Panc1 (cell line): Measurements from ENCODE around the gene INPPL1. TPM values are rescaled to one million over a fixed set of nuclear protein-coding genes. Genes with fewer than 3 reads are reported as not detected.

Experiments used
- ATAC-seq: fragments of 200-7000 bp; cut with Tn5 transposase; 2 replicates; pipeline ENCODE4 v1.9.1; 2020; ENCODE audit warnings: mild to moderate bottlenecking, moderate library complexity
- BruUV-seq: library from RNA; stranded (reverse); fragments of 400-500 nt; replicated peaks from 2 replicates; lab custom pipeline; 2021; lab: Mats Ljungman, UMichigan
- CTCF ChIA-PET: fragments of 300-600 bp; sonication (Branson Sonifier 250); formaldehyde crosslinking; loops from one replicate; lab custom pipeline; 2022; ENCODE audit warnings: antibody characterized with exemption; lab: Charles Lee
- POLR2A ChIA-PET: fragments of 300-600 bp; sonication (Branson Sonifier 250); formaldehyde crosslinking; loops from one replicate; lab custom pipeline; 2022; ENCODE audit warnings: antibody characterized with exemption; lab: Charles Lee
- DNase-seq: peaks from one replicate; pipeline ENCODE4 v3.0.0-alpha.2; 2010; ENCODE audit warnings: low read depth, low spot score
- H3K27ac ChIP-seq: 2 replicates; pipeline ENCODE4 v1.5.1; 2011; ENCODE audit warnings: mild to moderate bottlenecking, low read length, inconsistent platforms
- H3K27me3 ChIP-seq: fragments of 200-500 bp; sonication (Bioruptor generic); 2 replicates; pipeline ENCODE4 v1.6.0; 2014; ENCODE audit warnings: low read length, inconsistent platforms; ENCODE audit not compliant: control insufficient read depth, insufficient read depth
- H3K36me3 ChIP-seq: fragments of 200-500 bp; sonication (Bioruptor generic); 2 replicates; pipeline ENCODE4 v1.5.1; 2014; ENCODE audit warnings: inconsistent platforms, mild to moderate bottlenecking, low read length, moderate library complexity; ENCODE audit not compliant: control insufficient read depth, insufficient read depth
- H3K4me1 ChIP-seq: 2 replicates; pipeline ENCODE4 v1.5.1; 2011; ENCODE audit warnings: inconsistent platforms, mild to moderate bottlenecking, low read length, moderate library complexity; ENCODE audit not compliant: control insufficient read depth, insufficient read depth
- H3K4me3 ChIP-seq, 2 experiments: 2 replicates each; pipeline ENCODE4 v1.5.1; 2011 to 2012; ENCODE audit warnings: low read depth in 2 of 2, low read length in 2 of 2, mild to moderate bottlenecking in 2 of 2, inconsistent platforms in 1 of 2, moderate library complexity in 1 of 2
- H3K9me3 ChIP-seq: fragments of 200-500 bp; sonication (Bioruptor generic); 2 replicates; pipeline ENCODE4 v1.5.1; 2014; ENCODE audit warnings: low read depth, mild to moderate bottlenecking, inconsistent platforms, low read length, moderate library complexity; ENCODE audit not compliant: control insufficient read depth, insufficient read depth
- CTCF ChIP-seq: fragments of 450-650 bp; IDR thresholded peaks from 2 replicates; pipeline ENCODE4 v1.5.1; 2017; ENCODE audit warnings: mild to moderate bottlenecking
- POLR2AphosphoS5 ChIP-seq: IDR thresholded peaks from 2 replicates; pipeline ENCODE4 v1.6.1; 2012; ENCODE audit warnings: mild to moderate bottlenecking, low read depth, low read length, moderate library complexity
- REST ChIP-seq, 2 experiments: IDR thresholded peaks; 2 replicates each; pipeline ENCODE4 v1.6.1; 2011 to 2012; ENCODE audit warnings: low read depth in 2 of 2, control low read depth in 1 of 2, low read length in 1 of 2, mild to moderate bottlenecking in 1 of 2, moderate library complexity in 1 of 2; ENCODE audit not compliant: insufficient read depth in 1 of 2
- SIN3A ChIP-seq: IDR thresholded peaks from 2 replicates; pipeline ENCODE4 v1.6.1; 2012; ENCODE audit warnings: low read depth, mild to moderate bottlenecking, low read length, moderate library complexity, borderline replicate concordance; ENCODE audit not compliant: insufficient read depth
- TCF7L2 ChIP-seq: IDR thresholded peaks from 2 replicates; pipeline ENCODE4 v1.6.1; 2011; ENCODE audit warnings: mild to moderate bottlenecking, low read depth, low read length, inconsistent platforms
- in situ Hi-C: cut with HindIII; loops from 2 replicates; pipeline ENCODE4 v1.10.0; 2016; ENCODE audit warnings: low sequenced_read_pairs, low pct_unique_long_range_greater_than_20kb
- intact Hi-C: fragments of 100-400 bp; cut with micrococcal nuclease; formaldehyde crosslinking; loops from one replicate; pipeline ENCODE4 v1.10.0; 2022; ENCODE audit not compliant: unreplicated experiment
- total RNA-seq: library from RNA; stranded (reverse); gene quantifications from one replicate; pipeline ENCODE4 v1.2.1, GENCODE V29; 2021; ENCODE audit not compliant: unreplicated experiment

The INPPL1 gene
- total RNA-seq, 1 experiment from 2014 or later: 298 TPM

- DNase-seq: no peak
- CTCF ChIA-PET: no interaction called here
- no peak overlapping the region for H3K4me3 ChIP-seq
- in situ Hi-C loops: no loop called here
- ATAC-seq: no peak
- intact Hi-C loops: no loop called here
- H3K27me3 ChIP-seq: peaks cover 11% of the 10 kb centered on the region
- POLR2A ChIA-PET: no interaction called here
- H3K4me1 ChIP-seq: no peaks in the 10 kb centered on the region
- no peak overlapping the region for H3K27ac ChIP-seq
- BruUV-seq: no TSS peak
- no peak for TF ChIP-seq CTCF
- no peak for TF ChIP-seq REST (IDR thresholded peaks at IDR 0.05; ENCODE audit: insufficient read depth in 1 of 2, low read depth in 2 of 2, low read length in 1 of 2)
- TF ChIP-seq TCF7L2: no peak
- TF ChIP-seq POLR2AphosphoS5: no peak
- no peak for TF ChIP-seq SIN3A
- no peaks in the 10 kb centered on the region for H3K9me3 ChIP-seq
- H3K36me3 ChIP-seq: no peaks in the 10 kb centered on the region
Measured at GRCh38 chr11:72253392-72253791, 28.8 kb downstream of the INPPL1 start.

- no peaks in the 10 kb centered on the region for H3K9me3 ChIP-seq
- H3K4me1 ChIP-seq: no peaks in the 10 kb centered on the region
- H3K27me3 ChIP-seq: peaks cover 11% of the 10 kb centered on the region
- in situ Hi-C loops: no loop called here
- H3K36me3 ChIP-seq: no peaks in the 10 kb centered on the region
- BruUV-seq: no TSS peak
- ChIA-PET POLR2A (no interaction called here), CTCF (no interaction called here)
- no peak for ATAC-seq
- TF ChIP-seq POLR2AphosphoS5: no peak
- no peak for TF ChIP-seq REST (IDR thresholded peaks at IDR 0.05; ENCODE audit: insufficient read depth in 1 of 2, low read depth in 2 of 2, low read length in 1 of 2)
- TF ChIP-seq SIN3A: no peak
- TF ChIP-seq CTCF: no peak
- TF ChIP-seq TCF7L2: no peak
- H3K4me3 ChIP-seq: no peak overlapping the region
- no peak overlapping the region for H3K27ac ChIP-seq
- intact Hi-C loops: no loop called here
- DNase-seq: no peak
Measured at GRCh38 chr11:72254299-72254993, 29.9 kb downstream of the INPPL1 start.
